22Rv1 (cell line): ENCODE data around the gene POM121L2.

Source experiments
- H3K27ac ChIP-seq: fragments of 450-650 bp; 2 replicates; pipeline ENCODE4 v1.5.1; 2017
- CTCF ChIP-seq: fragments of 450-650 bp; IDR thresholded peaks from 2 replicates; pipeline ENCODE4 v1.5.1; 2017; ENCODE audit warnings: mild to moderate bottlenecking
- ZFX ChIP-seq: fragments of 450-650 bp; IDR thresholded peaks from 2 replicates; pipeline ENCODE4 v1.6.1; 2017; ENCODE audit warnings: antibody characterized with exemption, borderline replicate concordance

Gene POM121L2

GRCh38 chr6:27294409-27294808 lies 17.7 kb downstream of the POM121L2 start:
- peak overlapping the region; percentile 77 for H3K27ac ChIP-seq
- TF ChIP-seq CTCF (no peak), ZFX (no peak)

DNA sequence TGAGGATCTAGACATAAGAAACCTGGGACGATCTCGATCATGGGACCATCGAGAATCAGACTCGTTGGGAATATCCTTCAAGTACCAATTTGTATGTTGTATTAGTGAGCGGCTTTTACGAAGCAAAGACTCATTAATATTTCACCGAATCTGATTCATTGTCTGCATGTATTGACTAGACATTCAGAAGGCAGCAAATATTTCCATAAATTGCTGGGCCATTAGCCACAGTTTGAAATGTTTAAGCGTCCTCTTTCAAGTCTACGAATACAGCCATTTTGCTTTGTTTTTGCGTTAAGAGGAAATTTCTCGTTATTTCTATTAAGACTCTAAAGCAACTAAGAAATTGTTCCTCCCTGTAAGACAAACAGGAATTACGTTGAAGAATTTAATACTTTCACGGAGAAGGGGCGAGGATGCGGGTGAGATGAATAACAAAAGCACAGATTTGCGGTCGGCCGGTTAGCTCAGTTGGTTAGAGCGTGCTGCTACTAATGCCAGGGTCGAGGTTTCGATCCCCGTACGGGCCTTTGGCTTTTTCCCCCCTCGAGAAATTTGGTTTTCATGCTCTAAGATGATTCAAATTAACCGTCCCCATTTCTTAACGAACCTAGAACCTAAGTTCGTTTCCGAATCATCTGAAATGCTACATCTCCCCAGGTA lies 18.5 kb downstream of the POM121L2 start:
- peak overlapping the region; percentile 77; the same call in 1 of the 2 replicates for H3K27ac ChIP-seq
- TF ChIP-seq ZFX (no peak), CTCF (no peak)

DNA sequence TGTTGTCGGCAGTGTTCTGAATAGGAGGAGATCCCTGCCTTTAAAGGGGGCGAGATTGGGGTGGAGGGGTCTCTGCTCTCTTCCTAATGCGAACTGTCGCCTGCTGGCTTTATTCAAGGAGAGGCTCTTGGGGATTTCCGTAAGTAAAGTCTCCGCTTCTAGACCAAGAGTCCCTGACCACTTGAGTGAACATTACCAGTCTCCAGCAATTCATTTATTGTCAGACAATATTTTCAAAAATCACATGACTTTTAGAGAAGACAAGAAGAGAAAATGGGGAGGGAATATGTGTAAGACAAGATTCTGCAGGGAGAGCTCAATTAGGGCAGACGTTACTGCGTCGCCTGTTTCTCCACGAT lies 21.2 kb downstream of the POM121L2 start:
- H3K27ac ChIP-seq = no peak overlapping the region
- TF ChIP-seq CTCF (no peak), ZFX (no peak)

- H3K27ac ChIP-seq = no peak overlapping the region
- TF ChIP-seq ZFX = no peak
- TF ChIP-seq CTCF = no peak
Measured at GRCh38 chr6:27290065-27290849, 21.8 kb downstream of the POM121L2 start.

DNA sequence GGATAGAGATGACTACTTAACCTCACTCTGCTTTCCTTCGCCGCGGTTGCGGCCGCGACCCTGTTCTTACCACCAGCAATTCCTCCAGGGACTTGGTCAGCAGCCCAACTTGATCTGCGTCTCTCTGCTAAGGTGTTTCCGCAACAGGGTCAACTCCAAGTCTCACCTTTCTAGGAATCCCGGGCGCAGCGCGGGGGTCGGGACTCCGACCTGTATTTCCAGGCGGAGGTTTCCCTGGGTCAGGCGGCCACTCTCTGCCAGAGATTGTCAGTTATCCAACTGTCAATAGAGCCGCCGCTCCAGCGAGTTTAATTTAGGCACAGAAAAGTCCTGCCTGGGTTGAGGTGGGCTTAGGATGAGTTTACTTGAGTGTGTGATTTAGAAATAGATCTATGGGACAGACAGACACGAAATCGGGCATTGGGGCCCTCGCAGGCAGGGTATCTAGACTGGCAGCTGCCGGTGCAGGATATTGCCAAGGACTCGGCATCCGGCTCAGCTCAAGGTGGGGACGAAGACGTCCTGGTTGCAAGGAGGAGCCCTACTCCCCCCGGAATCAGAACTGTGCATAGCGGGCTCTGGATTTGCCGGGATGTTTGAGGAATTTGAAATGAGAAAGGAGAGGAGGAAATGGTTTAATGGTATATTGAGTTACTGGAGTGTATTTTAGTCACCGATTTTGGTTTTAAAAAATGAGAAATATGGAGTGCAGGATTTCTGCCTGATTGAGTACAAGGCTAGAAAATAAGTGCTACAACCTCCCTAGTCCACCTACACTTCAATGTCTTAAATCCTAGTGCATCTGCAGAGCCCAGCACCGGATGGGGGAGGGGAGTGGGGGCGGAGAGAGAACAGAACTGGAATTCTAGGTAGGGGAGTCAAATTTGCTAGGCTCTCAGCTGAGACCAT lies 23.7 kb downstream of the POM121L2 start:
- no peak for TF ChIP-seq CTCF
- H3K27ac ChIP-seq = no peak overlapping the region

DNA sequence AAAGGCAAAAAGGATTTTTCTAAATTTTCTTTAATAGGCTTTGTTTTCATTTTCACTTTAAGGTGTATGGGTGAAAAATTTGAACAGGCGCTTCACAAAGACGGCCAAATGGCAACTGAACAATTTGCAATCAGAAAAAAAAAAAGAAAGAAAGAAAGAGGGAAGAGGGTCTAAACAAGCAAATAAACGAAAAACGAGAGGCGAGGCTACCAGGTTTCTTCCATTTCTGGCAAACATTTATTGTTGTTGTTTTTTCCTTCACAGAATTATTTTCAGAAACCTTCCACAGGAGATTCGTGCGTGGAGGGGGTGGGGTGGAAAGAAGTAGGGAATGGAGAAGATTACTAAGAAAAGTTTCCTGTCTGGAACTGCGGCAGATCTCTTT lies 24.3 kb downstream of the POM121L2 start:
- TF ChIP-seq CTCF = no peak
- TF ChIP-seq ZFX = no peak

More for the DNA sequence above, 24.3 kb downstream of the POM121L2 start:
- no peak overlapping the region for H3K27ac ChIP-seq
